SU-DHL-6 (cell line): ENCODE measurements around the gene P3H4.

Experiments
- CTCF ChIP-seq: fragments of 200-600 bp; sonication (generic); IDR thresholded peaks from one replicate; pipeline ENCODE4 v1.5.1; 2017; ENCODE audit warnings: antibody characterized with exemption, mild to moderate bottlenecking, low read length, moderate library complexity; ENCODE audit not compliant: insufficient read depth, poor library complexity, severe bottlenecking
- EZH2phosphoT487 ChIP-seq: fragments of 200-600 bp; sonication (generic), shearing (Covaris generic); conservative IDR thresholded peaks from 2 replicates; pipeline ENCODE4 v1.6.1; 2018; ENCODE audit warnings: mild to moderate bottlenecking, antibody characterized with exemption, low read length, moderate library complexity, mixed read lengths

- no peak for TF ChIP-seq CTCF
- no peak for TF ChIP-seq EZH2phosphoT487
These were observed 43.0 kb downstream of the P3H4 start for GRCh38 chr17:41768682-41769288.
